H9 (cell line): ENCODE data around the gene VWA8. TPM values are rescaled to one million over a fixed set of nuclear protein-coding genes. Genes with fewer than 3 reads are reported as not detected.

Experiments
- DNase-seq: peaks from one replicate; pipeline ENCODE4 v3.0.0-alpha.2; 2017
- H2AFZ ChIP-seq: one replicate; pipeline ENCODE4 v1.6.1; 2013; ENCODE audit warnings: mild to moderate bottlenecking, low read length, control low read depth, moderate library complexity
- H2AK5ac ChIP-seq: 2 replicates; pipeline ENCODE4 v1.6.1; 2013; ENCODE audit warnings: low read length, control low read depth, mixed read lengths; ENCODE audit not compliant: insufficient read length
- H2BK120ac ChIP-seq: one replicate; pipeline ENCODE4 v1.6.1; 2013; ENCODE audit warnings: low read depth, mild to moderate bottlenecking, low read length, control low read depth, inconsistent platforms; ENCODE audit not compliant: poor library complexity, severe bottlenecking
- H2BK12ac ChIP-seq: 2 replicates; pipeline ENCODE4 v1.6.1; 2013; ENCODE audit warnings: low read length, control low read depth, mixed read lengths, low read depth; ENCODE audit not compliant: insufficient read length
- H2BK15ac ChIP-seq: 2 replicates; pipeline ENCODE4 v1.6.1; 2013; ENCODE audit warnings: low read depth, low read length, control low read depth
- H2BK20ac ChIP-seq: one replicate; pipeline ENCODE4 v1.6.1; 2013; ENCODE audit warnings: low read depth, mild to moderate bottlenecking, low read length, control low read depth, inconsistent platforms; ENCODE audit not compliant: poor library complexity, severe bottlenecking
- H2BK5ac ChIP-seq: 2 replicates; pipeline ENCODE4 v1.6.1; 2013; ENCODE audit warnings: low read length, control low read depth, mixed read lengths; ENCODE audit not compliant: insufficient read length
- H3K14ac ChIP-seq: 2 replicates; pipeline ENCODE4 v1.6.1; 2013; ENCODE audit warnings: low read length, control low read depth; ENCODE audit not compliant: insufficient read depth
- H3K18ac ChIP-seq: 2 replicates; pipeline ENCODE4 v1.6.1; 2013; ENCODE audit warnings: low read depth, mild to moderate bottlenecking, mixed read lengths, low read length, control low read depth; ENCODE audit not compliant: insufficient read length
- H3K23ac ChIP-seq: 2 replicates; pipeline ENCODE4 v1.6.1; 2013; ENCODE audit warnings: low read length, control low read depth, mixed read lengths, low read depth; ENCODE audit not compliant: insufficient read length
- H3K23me2 ChIP-seq: 2 replicates; pipeline ENCODE4 v1.6.1; 2013; ENCODE audit warnings: low read depth, mild to moderate bottlenecking, mixed read lengths, low read length, control low read depth; ENCODE audit not compliant: insufficient read length, poor library complexity, severe bottlenecking
- H3K27ac ChIP-seq: 2 replicates; pipeline ENCODE4 v1.5.1; 2013; ENCODE audit warnings: low read length, control low read depth, mixed read lengths, low read depth; ENCODE audit not compliant: insufficient read length
- H3K27me3 ChIP-seq: 2 replicates; pipeline ENCODE4 v1.6.1; 2013; ENCODE audit warnings: low read length, control low read depth, inconsistent platforms; ENCODE audit not compliant: insufficient read depth
- H3K4ac ChIP-seq: 2 replicates; pipeline ENCODE4 v1.6.1; 2013; ENCODE audit warnings: low read depth, mild to moderate bottlenecking, control low read depth, inconsistent platforms, low read length, moderate library complexity
- H3K4me1 ChIP-seq: 2 replicates; pipeline ENCODE4 v1.6.1; 2013; ENCODE audit warnings: low read length, control low read depth, inconsistent platforms; ENCODE audit not compliant: insufficient read depth
- H3K4me2 ChIP-seq: 2 replicates; pipeline ENCODE4 v1.6.1; 2013; ENCODE audit warnings: low read length, control low read depth, mixed read lengths; ENCODE audit not compliant: insufficient read length, insufficient read depth
- H3K56ac ChIP-seq: 2 replicates; pipeline ENCODE4 v1.6.1; 2013; ENCODE audit warnings: low read depth, mild to moderate bottlenecking, mixed read lengths, low read length, control low read depth; ENCODE audit not compliant: insufficient read length
- H3K79me1 ChIP-seq: 2 replicates; pipeline ENCODE4 v1.6.1; 2013; ENCODE audit warnings: low read depth, mild to moderate bottlenecking, moderate library complexity, low read length, control low read depth, inconsistent platforms; ENCODE audit not compliant: insufficient read depth, poor library complexity, severe bottlenecking
- H3K79me2 ChIP-seq: 2 replicates; pipeline ENCODE4 v1.6.1; 2013; ENCODE audit warnings: low read length, control low read depth, inconsistent platforms; ENCODE audit not compliant: insufficient read depth
- H3K9ac ChIP-seq: 2 replicates; pipeline ENCODE4 v1.6.1; 2013; ENCODE audit warnings: low read length, control low read depth, mixed read lengths; ENCODE audit not compliant: insufficient read length; ENCODE audit errors: extremely low read depth
- H3K9me3 ChIP-seq: one replicate; pipeline ENCODE4 v1.6.1; 2013; ENCODE audit warnings: low read depth, low read length, inconsistent platforms; ENCODE audit not compliant: control insufficient read depth
- H3T11ph ChIP-seq: one replicate; pipeline ENCODE4 v1.6.1; 2013; ENCODE audit warnings: mild to moderate bottlenecking, low read length, control low read depth, inconsistent platforms
- H4K20me1 ChIP-seq: one replicate; pipeline ENCODE4 v1.6.1; 2013; ENCODE audit not compliant: control insufficient read depth, insufficient read length, insufficient read depth
- H4K5ac ChIP-seq: 2 replicates; pipeline ENCODE4 v1.6.1; 2013; ENCODE audit warnings: low read depth, mild to moderate bottlenecking, mixed read lengths, low read length, control low read depth; ENCODE audit not compliant: insufficient read length
- H4K8ac ChIP-seq: replicated peaks from 2 replicates; pipeline ENCODE4 v1.6.1; 2013; ENCODE audit warnings: low read length, control low read depth, mixed read lengths, low read depth; ENCODE audit not compliant: insufficient read length
- H4K91ac ChIP-seq: 2 replicates; pipeline ENCODE4 v1.6.1; 2013; ENCODE audit warnings: low read depth, mild to moderate bottlenecking, moderate library complexity, mixed read lengths, low read length, control low read depth; ENCODE audit not compliant: insufficient read length
- H3K27ac Mint-ChIP-seq, 3 experiments: 2 replicates in 2 of 3; 3 replicates in 1 of 3; pipeline ENCODE4 v1.8.0; 2020 to 2021; ENCODE audit warnings: mixed read lengths in 3 of 3, mild to moderate bottlenecking in 1 of 3, moderate library complexity in 1 of 3
- H3K27me3 Mint-ChIP-seq: 2 replicates; pipeline ENCODE4 v1.8.0; 2021; ENCODE audit warnings: low read depth, mild to moderate bottlenecking, moderate library complexity, mixed read lengths
- H3K36me3 Mint-ChIP-seq, 3 experiments: 2 replicates in 2 of 3; 3 replicates in 1 of 3; pipeline ENCODE4 v1.8.0; 2020 to 2021; ENCODE audit warnings: low read depth in 3 of 3, mixed read lengths in 3 of 3; ENCODE audit not compliant: insufficient read depth in 1 of 3
- H3K4me1 Mint-ChIP-seq, 2 experiments: 2 replicates each; pipeline ENCODE4 v1.8.0; 2020; ENCODE audit warnings: mixed read lengths in 2 of 2
- H3K4me3 Mint-ChIP-seq, 2 experiments: 2 replicates in 1 of 2; 3 replicates in 1 of 2; pipeline ENCODE4 v1.8.0; 2020 to 2021; ENCODE audit warnings: mild to moderate bottlenecking in 2 of 2, mixed read lengths in 2 of 2, moderate library complexity in 1 of 2
- H3K9me3 Mint-ChIP-seq, 2 experiments: 2 replicates in 1 of 2; 3 replicates in 1 of 2; pipeline ENCODE4 v1.8.0; 2020; ENCODE audit warnings: mild to moderate bottlenecking in 2 of 2, mixed read lengths in 2 of 2, moderate library complexity in 1 of 2
- CTCF ChIP-seq: fragments of 200-600 bp; sonication (generic); conservative IDR thresholded peaks from 3 replicates; pipeline ENCODE4 v1.8.0; 2021; ENCODE audit warnings: antibody characterized with exemption, mild to moderate bottlenecking
- total RNA-seq: library from RNA; stranded (reverse); gene quantifications from 2 replicates; pipeline ENCODE4 v1.2.1, GENCODE V29; 2021

VWA8 gene
- total RNA-seq, 1 experiment from 2014 or later, result 17.4 TPM

GRCh38 chr13:41822560-41822959, 138.3 kb downstream of the VWA8 start:
- TF ChIP-seq CTCF, result no peak
- no peak overlapping the region for H3K4ac ChIP-seq
- H4K5ac ChIP-seq, result no peak overlapping the region

More at GRCh38 chr13:41822560-41822959, 138.3 kb downstream of the VWA8 start:
- DNase-seq, result no peak
- Histone ChIP-seq H3K79me2 (no peaks in the 10 kb centered on the region), H3T11ph (no peak overlapping the region), H4K20me1 (no peaks in the 10 kb centered on the region), H2AFZ (no peak overlapping the region), H3K18ac (no peak overlapping the region), H3K56ac (no peak overlapping the region), H3K27me3 (no peaks in the 10 kb centered on the region), H4K91ac (no peak overlapping the region), H3K4me1 (peaks cover 3% of the 10 kb centered on the region; the same call in 1 of the 2 replicates), H3K23me2 (no peaks in the 10 kb centered on the region), H3K4me2 (no peak overlapping the region), H2BK5ac (no peak overlapping the region), H3K14ac (no peak overlapping the region), H2BK12ac (no peak overlapping the region), H3K79me1 (no peaks in the 10 kb centered on the region), H2AK5ac (no peak overlapping the region), H3K27ac (no peak overlapping the region), H2BK20ac (no peak overlapping the region), H2BK120ac (no peak overlapping the region), H3K23ac (no peak overlapping the region), H3K9ac (no peak overlapping the region), H2BK15ac (no peak overlapping the region), H4K8ac (no peak overlapping the region), H3K9me3 (no peaks in the 10 kb centered on the region)
- Mint-ChIP-seq H3K27me3 (no peaks in the 10 kb centered on the region), H3K4me3 (no peak overlapping the region), H3K27ac (peak overlapping the region in 1 of 3 experiments; percentile 25; a peak in 2 of 7 replicates), H3K4me1 (peaks cover 9 to 10% of the 10 kb centered on the region in 2 experiments), H3K9me3 (no peaks in the 10 kb centered on the region), H3K36me3 (peaks cover 0 to 11% (median 1%) of the 10 kb centered on the region in 3 experiments; a peak in 5 of 7 replicates)
